HG03103 (cell line): Measurements from ENCODE around the gene ARL11.
"Not testable (repeated sequence)": the region's sequence is repeated elsewhere in the genome, so short reads cannot be mapped to it uniquely, and the experiment has no call there.

Source experiments
- ATAC-seq: cut with Tn5 transposase; IDR thresholded peaks from one replicate; pipeline ENCODE4 v1.9.1; 2021; ENCODE audit warnings: low read depth; ENCODE audit not compliant: unreplicated experiment

The ARL11 gene

GRCh38 chr13:49627831-49628652, at the start of gene ARL11:
Gene ARL11, plus strand, starts transcription at chr13:49628507. Its CDS starts 1,941 bp downstream, at chr13:49630448.
- peak; percentile 87 for ATAC-seq

- no peak for ATAC-seq
These were observed 48.8 kb upstream of the ARL11 start for GRCh38 chr13:49579501-49579900.

- ATAC-seq: no peak
These were observed 47.2 kb upstream of the ARL11 start for GRCh38 chr13:49580980-49581680.

- peak; percentile 2 for ATAC-seq
These were observed 43.5 kb upstream of the ARL11 start for GRCh38 chr13:49584771-49585182.

GRCh38 chr13:49585220-49586157, 42.8 kb upstream of the ARL11 start, which contains the start of gene RCBTB1:
Gene RCBTB1, minus strand, starts transcription at chr13:49585558. Its CDS starts 18,279 bp downstream, at chr13:49567279.
- peak; percentile 92 for ATAC-seq

- ATAC-seq: no peak
These were observed 41.6 kb upstream of the ARL11 start for GRCh38 chr13:49586717-49587116.

GRCh38 chr13:49587311-49587847, 40.9 kb upstream of the ARL11 start:
- ATAC-seq: no peak

- ATAC-seq: not testable (repeated sequence)
These were observed 37.6 kb upstream of the ARL11 start for GRCh38 chr13:49590714-49591113.

- not testable (repeated sequence) for ATAC-seq
These were observed 34.4 kb upstream of the ARL11 start for GRCh38 chr13:49593876-49594275.

GRCh38 chr13:49594576-49594975, 33.7 kb upstream of the ARL11 start:
- no peak for ATAC-seq

GRCh38 chr13:49596221-49596620, 32.1 kb upstream of the ARL11 start:
- ATAC-seq: no peak

GRCh38 chr13:49597043-49597641, 31.2 kb upstream of the ARL11 start:
- ATAC-seq: no peak

GRCh38 chr13:49602005-49602404, 26.3 kb upstream of the ARL11 start:
- ATAC-seq: no peak

GRCh38 chr13:49602615-49603014, 25.7 kb upstream of the ARL11 start:
- not testable (repeated sequence) for ATAC-seq

- ATAC-seq: no peak
These were observed 23.7 kb upstream of the ARL11 start for GRCh38 chr13:49604570-49604969.

- peak; percentile 81 for ATAC-seq
These were observed 21.3 kb upstream of the ARL11 start for GRCh38 chr13:49606747-49607648.

GRCh38 chr13:49607761-49608160, 20.5 kb upstream of the ARL11 start:
- ATAC-seq: no peak

- ATAC-seq: no peak
These were observed 19.5 kb upstream of the ARL11 start for GRCh38 chr13:49608651-49609331.
